H1 (cell line): ENCODE measurements around the gene COL9A2. TPM values are rescaled to one million over a fixed set of nuclear protein-coding genes. Genes with fewer than 3 reads are reported as not detected.

Experiments used
- CTCF ChIA-PET: fragments of 300-600 bp; sonication (Branson Sonifier 250); formaldehyde crosslinking; loops from one replicate; lab custom pipeline; 2021; ENCODE audit not compliant: partially characterized antibody; lab: Charles Lee
- POLR2A ChIA-PET: fragments of 300-600 bp; sonication (Branson Sonifier 250); formaldehyde crosslinking; loops from one replicate; lab custom pipeline; 2021; ENCODE audit warnings: inconsistent platforms; ENCODE audit not compliant: partially characterized antibody; lab: Charles Lee
- DNase-seq, 2 experiments: peaks; one replicate each; pipeline versions ENCODE4 v3.0.0 to v3.0.0-alpha.2; 2010 to 2022; ENCODE audit warnings: low spot score in 2 of 2, low read depth in 1 of 2, mixed read lengths in 1 of 2
- FAIRE-seq: peaks from 2 replicates; lab custom pipeline; 2011; peaks lifted over from hg19 to GRCh38; lab: Jason Lieb, UNC
- H2AFZ ChIP-seq: 2 replicates; pipeline ENCODE4 v1.8.1; 2012; ENCODE audit warnings: low read length, inconsistent platforms
- H2AK5ac ChIP-seq: 2 replicates; pipeline ENCODE4 v1.6.1; 2013; ENCODE audit warnings: low read depth, low read length
- H2BK120ac ChIP-seq: replicated peaks from 2 replicates; pipeline ENCODE3; 2013; ENCODE audit warnings: low read depth, low read length, inconsistent platforms
- H2BK12ac ChIP-seq: 2 replicates; pipeline ENCODE4 v1.6.1; 2013; ENCODE audit warnings: low read depth, low read length
- H2BK15ac ChIP-seq: 2 replicates; pipeline ENCODE4 v1.6.1; 2013; ENCODE audit warnings: low read length
- H2BK20ac ChIP-seq: 2 replicates; pipeline ENCODE4 v1.6.1; 2013; ENCODE audit warnings: low read length
- H2BK5ac ChIP-seq: 2 replicates; pipeline ENCODE4 v1.6.1; 2013; ENCODE audit warnings: low read depth, low read length
- H3K14ac ChIP-seq: 2 replicates; pipeline ENCODE4 v1.6.1; 2013; ENCODE audit warnings: inconsistent platforms; ENCODE audit not compliant: insufficient read length
- H3K18ac ChIP-seq: 2 replicates; pipeline ENCODE4 v1.6.1; 2013; ENCODE audit warnings: low read length; ENCODE audit errors: extremely low read depth
- H3K23ac ChIP-seq: 2 replicates; pipeline ENCODE4 v1.6.1; 2013; ENCODE audit warnings: inconsistent platforms; ENCODE audit not compliant: insufficient read length
- H3K23me2 ChIP-seq: 2 replicates; pipeline ENCODE4 v1.6.1; 2013; ENCODE audit warnings: low read depth, low read length
- H3K27ac ChIP-seq: 2 replicates; pipeline ENCODE4 v1.6.1; 2011; ENCODE audit warnings: low read depth, low read length, inconsistent platforms
- H3K27me3 ChIP-seq, 4 experiments: replicated peaks in 1 of 4; 1 replicate in 1 of 4; 2 replicates in 3 of 4; pipeline versions ENCODE4 v1.6.1 to v1.8.1; 2011 to 2013; ENCODE audit warnings: low read length in 3 of 4, mild to moderate bottlenecking in 3 of 4, inconsistent platforms in 2 of 4, mixed read lengths in 2 of 4, moderate library complexity in 1 of 4; ENCODE audit not compliant: control insufficient read depth in 3 of 4, insufficient read depth in 3 of 4; ENCODE audit errors: extremely low read depth in 1 of 4
- H3K36me3 ChIP-seq, 4 experiments: 2 replicates each; pipeline versions ENCODE4 v1.6.1 to v1.8.1; 2011 to 2013; ENCODE audit warnings: mild to moderate bottlenecking in 4 of 4, low read length in 3 of 4, moderate library complexity in 2 of 4, control low read depth in 1 of 4, inconsistent platforms in 1 of 4; ENCODE audit not compliant: insufficient read depth in 4 of 4, control insufficient read depth in 2 of 4
- H3K4ac ChIP-seq: replicated peaks from 2 replicates; pipeline ENCODE3; 2013; ENCODE audit warnings: low read length, low read depth, mixed read lengths, inconsistent platforms; ENCODE audit not compliant: insufficient read length
- H3K4me1 ChIP-seq, 4 experiments: replicated peaks in 1 of 4; 1 replicate in 1 of 4; 2 replicates in 3 of 4; pipeline versions ENCODE4 v1.6.1 to v1.8.1; 2011 to 2013; ENCODE audit warnings: low read length in 3 of 4, inconsistent platforms in 2 of 4, mixed read lengths in 1 of 4; ENCODE audit not compliant: insufficient read depth in 4 of 4, control insufficient read depth in 3 of 4
- H3K4me2 ChIP-seq, 2 experiments: 2 replicates each; pipeline versions ENCODE4 v1.6.1 to v1.8.1; 2011 to 2013; ENCODE audit warnings: low read depth in 2 of 2, low read length in 2 of 2, control low read depth in 1 of 2, inconsistent platforms in 1 of 2, mild to moderate bottlenecking in 1 of 2; ENCODE audit not compliant: insufficient read depth in 1 of 2
- H3K4me3 ChIP-seq, 4 experiments: fragments of 200-600, 300-600 bp in 1 of 4; sonication (generic), shearing (Covaris generic), sonication (Bioruptor Twin) in 1 of 4; 2 replicates each; pipeline versions ENCODE4 v1.5.1 to v1.8.1; 2011 to 2016; ENCODE audit warnings: low read length in 4 of 4, low read depth in 3 of 4, control low read depth in 2 of 4, inconsistent platforms in 2 of 4, mild to moderate bottlenecking in 2 of 4, mixed read lengths in 1 of 4, moderate library complexity in 1 of 4; ENCODE audit not compliant: insufficient read depth in 2 of 4; ENCODE audit errors: extremely low read depth in 1 of 4
- H3K56ac ChIP-seq: replicated peaks from 2 replicates; pipeline ENCODE3; 2013; ENCODE audit warnings: low read depth, mild to moderate bottlenecking, mixed read lengths, low read length, inconsistent platforms; ENCODE audit not compliant: insufficient read length
- H3K79me1 ChIP-seq: 2 replicates; pipeline ENCODE4 v1.6.1; 2013; ENCODE audit warnings: low read depth, low read length, control low read depth
- H3K79me2 ChIP-seq, 2 experiments: 2 replicates each; pipeline versions ENCODE4 v1.6.1 to v1.8.1; 2012 to 2013; ENCODE audit warnings: low read length in 2 of 2, mild to moderate bottlenecking in 2 of 2, inconsistent platforms in 1 of 2; ENCODE audit not compliant: insufficient read depth in 2 of 2, control insufficient read depth in 1 of 2
- H3K9ac ChIP-seq, 4 experiments: replicated peaks in 1 of 4; 1 replicate in 1 of 4; 2 replicates in 3 of 4; pipeline versions ENCODE4 v1.6.1 to v1.8.1; 2011 to 2013; ENCODE audit warnings: low read depth in 3 of 4, low read length in 3 of 4, control low read depth in 2 of 4, mild to moderate bottlenecking in 2 of 4, moderate library complexity in 2 of 4, inconsistent platforms in 1 of 4; ENCODE audit errors: extremely low read depth in 1 of 4
- H3K9me3 ChIP-seq, 2 experiments: 2 replicates each; pipeline versions ENCODE4 v1.6.1 to v1.8.1; 2012 to 2013; ENCODE audit warnings: mild to moderate bottlenecking in 2 of 2, moderate library complexity in 2 of 2, control low read depth in 1 of 2, inconsistent platforms in 1 of 2, low read depth in 1 of 2, low read length in 1 of 2, mixed read lengths in 1 of 2; ENCODE audit not compliant: insufficient read depth in 2 of 2
- H4K20me1 ChIP-seq, 2 experiments: replicated peaks in 1 of 2; 2 replicates each; pipeline versions ENCODE3 to v1.8.1; 2011 to 2013; ENCODE audit warnings: inconsistent platforms in 2 of 2, low read length in 2 of 2, mild to moderate bottlenecking in 1 of 2; ENCODE audit not compliant: insufficient read depth in 2 of 2, control insufficient read depth in 1 of 2
- H4K5ac ChIP-seq: 2 replicates; pipeline ENCODE4 v1.6.1; 2013; ENCODE audit warnings: low read length, low read depth, mixed read lengths, inconsistent platforms; ENCODE audit not compliant: insufficient read length
- H4K8ac ChIP-seq: 2 replicates; pipeline ENCODE4 v1.8.0; 2013; ENCODE audit warnings: mild to moderate bottlenecking, moderate library complexity, low read length, inconsistent platforms; ENCODE audit not compliant: insufficient read depth; ENCODE audit errors: extremely low read depth
- H4K91ac ChIP-seq: replicated peaks from 2 replicates; pipeline ENCODE3; 2013; ENCODE audit warnings: low read length, mixed read lengths, inconsistent platforms; ENCODE audit not compliant: insufficient read length
- EZH2 ChIP-seq: fragments of 200-600 bp; sonication (generic); IDR thresholded peaks from 2 replicates; pipeline ENCODE4 v1.7.1; 2012; ENCODE audit warnings: low read depth, mild to moderate bottlenecking, moderate library complexity, low read length, inconsistent platforms; ENCODE audit not compliant: severe bottlenecking
- NANOG ChIP-seq: IDR thresholded peaks from 2 replicates; pipeline ENCODE4 v1.6.1; 2011; ENCODE audit warnings: low read length, low read depth, mild to moderate bottlenecking, inconsistent platforms; ENCODE audit not compliant: insufficient read depth, poor library complexity, severe bottlenecking
- SIX5 ChIP-seq: IDR thresholded peaks from 2 replicates; pipeline ENCODE4 v1.6.1; 2011; ENCODE audit warnings: mild to moderate bottlenecking, low read depth, low read length
- SP2 ChIP-seq: IDR thresholded peaks from 2 replicates; pipeline ENCODE4 v1.6.1; 2012; ENCODE audit warnings: mild to moderate bottlenecking, low read length, inconsistent platforms
- TBP ChIP-seq: IDR thresholded peaks from 2 replicates; pipeline ENCODE4 v1.6.1; 2011; ENCODE audit warnings: low read depth, low read length, improper control_type of control experiment
- TCF12 ChIP-seq: IDR thresholded peaks from 2 replicates; pipeline ENCODE4 v1.6.1; 2011; ENCODE audit warnings: low read depth, mild to moderate bottlenecking, low read length
- YY1 ChIP-seq: IDR thresholded peaks from 2 replicates; pipeline ENCODE4 v1.6.1; 2011; ENCODE audit warnings: low read depth, mild to moderate bottlenecking, low read length
- polyA plus RNA-seq, 7 experiments: library from polyadenylated mRNA; depleted of rRNA in 3 of 7; stranded (reverse) in 5 of 7; unstranded in 2 of 7; fragments of >200 nt in 5 of 7; fragments of 200-250 nt in 2 of 7; gene quantifications; 1 replicate in 5 of 7; 2 replicates in 1 of 7; 4 replicates in 1 of 7; pipeline versions ENCODE4 v1.2.1 to v1.2.3, GENCODE V29; 2011 to 2013; ENCODE audit warnings: missing spikeins in 2 of 7, mixed read lengths in 2 of 7
- total RNA-seq: library from RNA; stranded (reverse); fragmentation: NEBNext Ultra II Directional; extraction: Animal tissue kit (Norgen Biotek cat#: 25700); gene quantifications from 2 replicates; pipeline ENCODE4 v1.2.1, GENCODE V29; 2021

COL9A2 gene
- total and polyA plus RNA-seq, 2 of the 8 experiments (the other 6 are each of a cell fraction or from before 2014, with no cell fraction given): 3.2 to 3.3 TPM

DNA sequence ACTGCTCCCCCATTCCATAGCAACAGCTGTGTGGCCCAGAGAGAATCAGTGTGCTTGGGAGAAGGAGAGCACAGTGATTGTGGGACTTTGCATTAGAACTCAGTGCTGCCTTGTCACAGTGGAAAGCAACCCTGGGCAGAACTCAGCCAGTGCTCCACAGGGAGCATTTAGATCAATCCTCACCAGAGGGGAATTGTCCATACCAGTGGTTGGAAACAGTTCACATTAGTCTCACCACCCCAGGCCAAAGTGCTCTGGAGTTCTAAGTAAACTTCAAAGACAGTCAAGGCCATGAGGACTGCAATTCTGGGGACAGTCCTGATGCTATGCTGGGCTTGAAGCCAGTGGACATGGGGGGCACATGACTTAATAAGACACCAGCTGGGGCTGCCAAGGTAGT is 43.5 kb upstream of the COL9A2 start:
- Histone ChIP-seq H3K23me2 (no peaks in the 10 kb centered on the region), H3K9ac (no peak overlapping the region), H2AFZ (no peak overlapping the region), H2AK5ac (no peak overlapping the region), H3K4me3 (no peak overlapping the region), H3K9me3 (0 out of 4 replicates have a peak, but pooled peaks cover 0 to 5% of the 10 kb centered on the region in 2 experiments), H3K79me2 (no peaks in the 10 kb centered on the region), H2BK12ac (no peak overlapping the region), H2BK5ac (no peak overlapping the region), H2BK120ac (no peak overlapping the region), H3K4me2 (no peak overlapping the region), H4K20me1 (no peaks in the 10 kb centered on the region), H2BK15ac (no peak overlapping the region), H4K8ac (no peak overlapping the region), H3K27ac (no peak overlapping the region), H3K79me1 (no peaks in the 10 kb centered on the region), H3K23ac (no peak overlapping the region), H3K56ac (no peak overlapping the region), H4K91ac (no peak overlapping the region), H3K36me3 (no peaks in the 10 kb centered on the region), H2BK20ac (no peak overlapping the region), H4K5ac (no peak overlapping the region), H3K4me1 (no peaks in the 10 kb centered on the region; a peak in 1 of 7 replicates), H3K14ac (no peak overlapping the region), H3K4ac (no peak overlapping the region), H3K27me3 (no peaks in the 10 kb centered on the region), H3K18ac (no peak overlapping the region)
- ChIA-PET CTCF (interaction anchor here (1.8 kb wide), 1 partner anchor 22 kb away, joined by 5 read pairs; no protein-coding TSS in a partner anchor), POLR2A (no interaction called here)
- DNase-seq: no peak
- FAIRE-seq: no peak
- TF ChIP-seq NANOG (no peak), SIX5 (no peak), YY1 (no peak), TCF12 (no peak), TBP (no peak), EZH2 (no peak), SP2 (no peak)
